GM19193 (cell line): Measurements from ENCODE around the gene RAP2A.

Experiments used
- POLR2A ChIP-seq: IDR thresholded peaks from 4 replicates; pipeline ENCODE4 v1.6.1; 2011; ENCODE audit not compliant: insufficient read depth, insufficient read length; ENCODE audit errors: extremely low read depth

The RAP2A gene

GRCh38 chr13:97433727-97434396 is at the start of gene RAP2A:
RAP2A (plus strand) TSS chr13:97434169; CDS start chr13:97434471, 302 bp downstream.
- peak; percentile 63 for TF ChIP-seq POLR2A

GRCh38 chr13:97384371-97384770 is 49.6 kb upstream of the RAP2A start:
- no peak for TF ChIP-seq POLR2A

GRCh38 chr13:97385146-97385545 is 48.8 kb upstream of the RAP2A start:
- TF ChIP-seq POLR2A = no peak

GRCh38 chr13:97385854-97386253 is 48.1 kb upstream of the RAP2A start:
- no peak for TF ChIP-seq POLR2A

GRCh38 chr13:97386801-97387484 is 47.0 kb upstream of the RAP2A start:
- TF ChIP-seq POLR2A = no peak

- TF ChIP-seq POLR2A = no peak
These were observed 46.5 kb upstream of the RAP2A start for GRCh38 chr13:97387485-97387839.

GRCh38 chr13:97387890-97388289 is 46.1 kb upstream of the RAP2A start:
- TF ChIP-seq POLR2A = no peak

- no peak for TF ChIP-seq POLR2A
These were observed 45.6 kb upstream of the RAP2A start for GRCh38 chr13:97388373-97388772.

- TF ChIP-seq POLR2A = no peak
These were observed 42.9 kb upstream of the RAP2A start for GRCh38 chr13:97390941-97391600.

GRCh38 chr13:97392020-97392419 is 41.9 kb upstream of the RAP2A start:
- TF ChIP-seq POLR2A = no peak

- no peak for TF ChIP-seq POLR2A
These were observed 39.4 kb upstream of the RAP2A start for GRCh38 chr13:97394542-97394941.

- no peak for TF ChIP-seq POLR2A
These were observed 38.4 kb upstream of the RAP2A start for GRCh38 chr13:97395447-97396136.

- no peak for TF ChIP-seq POLR2A
These were observed 36.7 kb upstream of the RAP2A start for GRCh38 chr13:97397267-97397666.

- TF ChIP-seq POLR2A = no peak
These were observed 32.5 kb upstream of the RAP2A start for GRCh38 chr13:97401421-97401820.
